DMS 273 treated with DMSO at 0.1 percent for 48 hours (cell line): ENCODE measurements around the gene EIF3B.
A peak's percentile ranks its signal among the peaks of the same experiment; 100 is the strongest.
"Not testable (repeated sequence)": the region's sequence is repeated elsewhere in the genome, so short reads cannot be mapped to it uniquely, and the experiment has no call there.

ENCODE experiments used
- DNase-seq: peaks from one replicate; lab custom pipeline; 2025; lab: John Stamatoyannopoulos, UW

EIF3B gene

DNA sequence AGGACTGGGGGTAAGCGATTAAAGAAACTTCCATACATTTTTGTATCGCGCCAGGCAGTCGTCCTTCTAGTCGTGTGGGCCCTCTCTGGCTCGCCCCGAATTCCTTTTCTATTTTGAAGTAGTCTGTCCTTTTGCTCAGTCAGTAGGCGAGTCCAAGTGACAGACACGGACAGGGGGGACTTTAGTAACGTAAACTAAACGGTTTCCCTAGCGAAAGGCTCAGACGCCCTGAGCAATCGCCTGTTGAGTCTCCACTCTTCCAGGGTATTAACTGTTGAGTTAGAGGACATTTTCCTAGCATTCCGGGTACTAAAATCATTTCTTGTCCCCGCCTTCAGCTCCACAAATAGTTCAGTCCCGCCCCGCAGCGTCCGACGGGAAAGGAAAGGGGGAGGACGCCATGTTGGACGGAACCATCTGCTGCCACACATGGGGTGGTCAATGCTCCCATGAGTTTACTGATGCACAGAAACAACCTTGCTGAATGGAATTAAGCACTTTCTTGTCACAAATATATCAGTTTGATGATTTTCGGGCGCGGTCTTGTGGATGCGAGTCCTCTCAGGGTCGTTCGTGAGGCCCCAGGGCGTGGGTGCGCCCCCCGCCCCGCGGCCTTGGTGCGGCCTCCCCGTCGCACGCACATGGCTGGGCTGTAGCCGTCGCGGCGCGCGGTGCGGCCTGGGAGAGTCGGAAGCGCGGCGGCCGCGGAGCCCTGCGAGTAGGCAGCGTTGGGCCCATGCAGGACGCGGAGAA is at the start of gene EIF3B:
EIF3B (plus strand) TSS at position 642 of the 753 bp plus-strand sequence; CDS start at position 737, 95 bp downstream.
- DNase-seq, result peak; percentile 93

DNA sequence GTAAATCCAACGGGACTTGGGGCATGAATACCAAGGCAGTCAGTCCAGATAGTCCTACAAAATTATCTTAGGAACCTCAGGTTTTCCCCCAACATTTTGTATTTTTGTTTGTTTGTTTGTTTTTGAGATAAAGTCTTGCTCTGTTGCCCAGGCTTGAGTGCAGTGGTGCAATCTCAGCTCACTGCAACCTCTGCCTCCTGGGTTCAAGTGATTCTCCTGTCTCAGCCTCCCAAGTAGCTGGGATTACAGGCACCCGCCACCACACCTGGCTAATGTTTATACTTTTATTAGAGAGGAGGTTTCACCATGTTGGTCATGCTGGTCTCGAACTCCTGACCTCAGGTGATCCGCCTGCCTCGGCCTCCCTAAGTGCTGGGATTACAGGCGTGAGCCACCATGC is 49.4 kb upstream of the EIF3B start:
- not testable (repeated sequence) for DNase-seq

DNA sequence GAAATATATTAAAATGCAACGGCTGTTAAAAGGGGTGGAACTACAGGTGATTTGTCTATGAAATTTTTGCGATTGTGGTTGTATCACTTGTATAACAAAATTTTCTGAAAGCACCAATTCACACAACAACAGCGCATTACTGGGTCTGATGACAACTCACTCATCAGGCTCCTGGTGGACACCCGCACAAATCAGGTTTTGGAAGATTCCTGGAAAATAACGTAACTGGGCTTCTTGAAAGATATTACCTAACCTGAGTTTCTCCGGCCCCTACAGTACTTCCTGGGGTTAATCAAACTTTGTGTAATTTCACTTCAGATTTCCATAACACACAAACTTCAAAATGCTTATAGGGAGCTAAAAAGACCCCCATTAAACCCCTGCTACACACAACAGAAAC is 47.9 kb upstream of the EIF3B start:
- no peak for DNase-seq

DNA sequence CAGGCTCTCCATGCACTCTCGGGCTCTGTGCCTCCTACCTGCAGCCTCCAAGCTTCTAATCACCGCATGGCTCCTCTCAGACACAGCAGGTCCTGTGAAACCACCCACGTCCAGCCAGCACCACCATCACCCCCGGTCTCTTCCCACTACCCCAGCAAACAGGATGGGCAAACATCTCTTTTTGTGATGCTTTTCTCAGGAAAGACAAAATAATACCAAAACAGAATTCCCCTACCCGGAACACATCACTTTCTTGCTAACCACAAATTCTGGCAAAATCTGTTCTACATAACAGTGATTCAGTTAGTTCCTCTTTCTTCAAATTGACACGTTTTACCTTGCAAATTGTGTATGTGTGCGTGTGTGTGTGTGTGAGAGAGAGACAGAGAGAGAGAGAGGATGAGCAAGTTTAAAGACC is 46.9 kb upstream of the EIF3B start:
- DNase-seq, result no peak

DNA sequence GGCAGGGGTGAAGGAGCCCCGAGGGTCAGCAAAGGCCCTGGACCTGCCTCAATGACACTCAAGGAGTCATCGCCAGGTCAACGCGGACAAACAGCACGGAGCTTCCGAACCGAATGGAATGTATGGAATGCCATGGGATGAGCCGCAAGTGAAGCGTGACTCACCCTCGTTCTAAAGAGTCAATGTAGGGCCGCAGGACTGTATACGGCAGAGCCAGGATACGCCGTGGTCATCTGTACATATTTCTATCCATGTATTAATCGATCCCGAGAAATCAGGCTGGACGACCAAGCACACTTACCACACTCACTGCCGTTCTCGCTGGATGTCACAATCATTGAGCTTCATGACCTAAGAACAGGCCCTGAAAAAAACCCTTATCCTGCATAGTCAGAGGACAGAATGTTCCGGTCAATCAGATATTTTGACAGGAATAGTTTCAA is 44.7 kb upstream of the EIF3B start:
- DNase-seq, result no peak

DNA sequence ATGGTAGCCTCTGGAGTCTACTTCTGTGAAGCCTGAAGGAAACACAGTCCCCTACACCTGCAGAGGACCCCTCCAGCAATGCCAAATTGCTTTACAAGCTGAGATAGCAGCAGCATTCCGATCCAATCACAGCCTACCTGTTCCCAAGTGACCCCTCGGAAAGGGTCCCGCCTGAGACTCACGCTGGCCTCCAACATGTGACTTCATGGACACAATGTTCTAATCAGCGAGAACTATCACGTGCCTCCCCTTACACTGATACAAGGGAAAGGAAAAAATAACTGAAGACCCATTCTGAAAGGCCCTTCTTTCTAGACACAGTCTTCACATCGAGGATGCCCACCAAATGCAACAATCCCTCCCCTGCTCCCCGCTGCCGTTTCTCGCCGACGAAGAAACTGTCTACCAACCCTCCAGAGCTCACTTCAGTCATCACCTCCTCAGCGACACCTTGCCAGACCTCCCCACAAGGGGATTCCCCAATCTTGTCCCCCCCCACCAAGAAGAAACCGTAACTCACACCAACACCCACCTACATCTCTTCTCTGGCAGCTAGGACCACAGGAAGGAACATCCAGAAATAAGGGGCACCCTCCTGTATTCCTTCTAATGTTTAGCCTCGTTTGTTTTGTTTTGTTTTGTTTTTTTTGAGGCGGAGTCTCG is 42.2 kb upstream of the EIF3B start:
- DNase-seq, result no peak

DNA sequence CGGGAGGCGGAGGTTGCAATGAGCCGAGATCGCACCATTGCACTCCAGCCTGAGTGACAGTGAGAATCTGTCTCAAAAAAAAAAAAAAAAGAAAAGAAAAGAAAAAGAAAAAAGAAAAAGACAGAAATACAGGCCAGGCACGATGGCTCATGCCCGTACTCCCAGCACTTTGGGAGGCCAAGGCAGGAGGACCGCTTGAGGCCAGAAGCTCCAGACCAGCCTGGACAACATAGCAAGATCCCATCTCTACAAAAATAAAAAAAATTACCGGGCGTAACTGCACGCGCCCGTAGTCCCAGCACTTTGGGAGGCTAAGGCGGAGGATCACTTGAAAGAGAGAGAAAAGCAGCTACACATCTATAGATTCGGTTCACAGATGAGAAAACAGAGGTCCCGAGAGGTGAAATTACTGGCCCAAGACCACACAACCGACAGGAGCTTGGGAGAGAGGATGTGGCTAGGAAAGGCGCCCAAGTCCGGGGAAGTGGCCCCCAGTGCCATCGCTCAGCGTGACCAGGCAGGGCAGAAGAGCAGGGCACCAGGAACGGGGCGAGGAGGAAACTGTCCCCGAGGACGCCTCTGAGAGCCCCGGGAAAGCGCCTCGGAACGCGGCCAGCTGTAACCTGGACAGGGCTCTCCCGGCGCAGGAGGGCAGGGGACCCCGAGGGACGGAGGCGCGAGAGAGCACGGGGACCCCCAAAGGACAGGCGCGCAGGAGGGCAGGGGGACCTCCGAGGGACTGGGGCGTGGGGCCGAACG is 41.0 kb upstream of the EIF3B start:
- no peak for DNase-seq

DNA sequence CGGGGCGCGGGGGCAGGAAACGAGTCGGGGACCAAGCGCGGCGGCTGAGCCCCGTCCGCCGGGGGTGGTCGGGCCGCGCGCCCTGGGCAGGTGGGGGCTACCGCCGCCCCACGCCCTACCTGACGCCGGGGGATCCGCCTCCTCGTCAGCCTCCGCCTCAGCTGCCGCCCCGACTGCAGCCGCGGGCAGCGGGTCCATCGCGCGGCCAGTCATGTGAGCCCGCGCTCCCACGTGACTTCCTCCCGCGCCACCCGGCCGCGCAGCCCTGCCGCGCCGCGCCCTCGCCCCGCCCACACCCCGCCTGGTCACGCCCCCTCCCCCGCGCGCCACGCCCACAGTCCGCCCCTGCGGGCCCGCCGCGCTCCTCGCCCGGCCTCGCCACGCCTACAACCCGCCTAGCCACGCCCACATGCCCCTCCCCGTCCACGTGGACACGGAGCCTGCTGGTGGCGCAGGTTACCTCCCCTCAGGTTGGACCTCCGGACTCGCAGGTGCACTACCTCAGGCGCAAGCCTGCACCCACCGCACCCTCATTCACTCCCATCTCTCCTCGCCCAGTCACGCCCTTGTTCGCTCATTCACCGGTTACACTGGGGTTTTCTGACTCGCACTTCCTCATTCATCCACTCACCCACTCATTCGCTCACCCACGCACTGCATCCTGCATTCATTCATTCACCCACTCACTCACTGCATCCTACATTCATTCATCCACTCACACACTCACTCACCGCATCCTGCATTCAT is 40.2 kb upstream of the EIF3B start, which contains the start of gene SNX8:
SNX8 (minus strand) TSS at position 233 of the 747 bp plus-strand sequence; CDS start at position 213, 20 bp downstream.
- DNase-seq, result peak; percentile 84

DNA sequence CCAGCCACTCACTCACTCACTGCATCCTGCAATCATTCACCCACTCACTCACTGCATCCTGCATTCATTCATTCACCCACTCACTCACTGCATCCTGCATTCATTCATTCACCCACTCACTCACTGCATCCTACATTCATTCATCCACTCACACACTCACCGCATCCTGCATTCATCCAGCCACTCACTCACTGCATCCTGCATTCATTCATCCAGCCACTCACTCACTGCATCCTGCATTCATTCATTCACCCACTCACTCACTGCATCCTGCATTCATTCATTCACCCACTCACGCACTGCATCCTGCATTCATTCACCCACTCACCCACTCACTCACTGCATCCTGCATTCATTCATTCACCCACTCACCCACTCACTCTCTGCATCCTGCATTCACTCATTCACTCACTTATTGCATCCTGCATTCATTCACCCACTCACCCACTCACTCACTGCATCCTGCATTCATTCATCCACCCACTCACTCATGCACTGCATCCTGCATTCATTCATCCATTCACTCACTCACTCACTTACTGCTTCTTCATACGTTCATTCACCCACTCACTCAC is 39.6 kb upstream of the EIF3B start:
- not testable (repeated sequence) for DNase-seq

DNA sequence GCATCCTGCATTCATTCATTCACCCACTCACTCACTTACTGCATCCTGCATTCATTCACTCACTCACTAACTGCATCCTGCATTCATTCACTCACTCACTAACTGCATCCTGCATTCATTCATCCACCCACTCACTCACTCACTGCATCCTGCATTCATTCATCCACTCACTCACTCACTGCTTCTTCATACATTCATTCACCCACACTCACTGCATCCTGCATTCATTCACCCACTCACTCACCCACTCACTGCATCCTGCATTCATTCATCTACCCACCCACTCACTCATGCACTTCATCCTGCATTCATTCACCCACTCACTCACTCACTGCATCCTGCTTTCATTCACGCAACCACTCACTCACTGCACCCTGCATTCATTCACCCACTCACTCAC is 38.8 kb upstream of the EIF3B start:
- DNase-seq, result no peak

DNA sequence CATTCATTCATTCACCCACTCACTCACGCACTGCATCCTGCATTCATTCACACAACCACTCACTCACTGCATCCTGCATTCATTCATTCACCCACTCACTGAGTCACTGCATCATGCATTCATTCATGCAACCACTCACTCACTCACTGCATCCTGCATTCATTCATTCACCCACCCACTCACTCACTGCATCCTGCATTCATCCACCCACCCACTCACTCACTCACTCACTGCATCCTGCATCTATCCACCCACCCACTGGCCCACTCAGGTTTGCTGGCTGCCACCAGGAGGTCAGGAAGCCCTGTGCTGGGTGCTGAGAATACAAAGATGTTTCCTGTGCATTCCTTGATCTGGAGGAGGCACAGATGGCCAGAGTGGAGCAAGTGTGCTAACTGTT is 38.0 kb upstream of the EIF3B start:
- no peak for DNase-seq

DNA sequence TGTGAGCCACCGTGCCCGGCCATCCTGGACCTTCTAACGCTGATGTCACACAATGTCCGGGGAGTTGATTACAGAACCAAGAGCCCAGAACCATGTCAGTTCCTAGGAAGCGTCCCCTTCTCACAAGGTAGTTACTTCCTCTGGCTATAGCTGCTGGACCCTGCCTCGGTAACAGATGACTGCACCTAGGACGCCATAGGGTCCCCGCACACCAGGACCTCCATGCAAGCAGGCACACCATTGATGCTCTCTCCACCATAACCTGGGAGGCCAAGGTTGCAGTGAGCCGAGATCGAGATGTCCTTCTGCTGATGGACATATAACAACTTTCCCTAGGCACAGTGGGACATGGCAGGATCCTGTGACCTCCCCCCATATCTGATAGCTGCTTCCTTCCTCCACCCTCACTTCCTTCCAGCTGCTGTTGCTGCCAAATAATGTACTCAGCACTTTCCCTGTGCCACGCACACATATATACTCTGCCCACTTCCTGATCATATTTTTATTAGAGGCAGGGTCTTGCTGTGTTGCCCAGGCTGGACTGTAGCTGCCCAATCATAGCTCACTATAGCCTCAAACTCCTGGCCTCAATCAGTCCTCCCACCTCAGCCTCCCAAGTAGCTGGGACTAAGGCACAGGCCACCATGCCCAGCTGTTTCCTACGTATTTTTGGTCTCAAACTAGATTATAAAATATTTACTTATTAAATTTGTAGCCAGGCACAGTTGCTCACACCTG is 36.9 kb upstream of the EIF3B start:
- DNase-seq, result no peak

DNA sequence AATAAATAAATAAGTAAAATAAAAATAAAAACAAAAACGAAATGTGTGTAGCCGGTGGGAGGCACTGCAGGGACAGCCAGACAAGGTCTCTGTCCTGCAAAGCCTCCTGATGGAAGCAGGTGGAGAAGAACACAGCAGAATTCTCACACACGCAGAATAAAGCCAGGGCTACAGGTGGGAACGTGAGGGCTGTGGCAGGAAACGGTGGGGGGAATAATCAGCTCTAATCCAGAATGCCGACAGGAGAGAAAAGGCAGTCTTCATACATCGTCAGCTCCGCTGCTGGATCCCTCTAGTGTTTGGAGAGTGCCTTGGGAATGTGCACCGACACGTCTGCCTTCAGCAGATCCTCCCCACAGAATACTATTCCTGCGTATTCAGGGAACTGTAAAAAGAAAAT is 33.6 kb upstream of the EIF3B start:
- no peak for DNase-seq

DNA sequence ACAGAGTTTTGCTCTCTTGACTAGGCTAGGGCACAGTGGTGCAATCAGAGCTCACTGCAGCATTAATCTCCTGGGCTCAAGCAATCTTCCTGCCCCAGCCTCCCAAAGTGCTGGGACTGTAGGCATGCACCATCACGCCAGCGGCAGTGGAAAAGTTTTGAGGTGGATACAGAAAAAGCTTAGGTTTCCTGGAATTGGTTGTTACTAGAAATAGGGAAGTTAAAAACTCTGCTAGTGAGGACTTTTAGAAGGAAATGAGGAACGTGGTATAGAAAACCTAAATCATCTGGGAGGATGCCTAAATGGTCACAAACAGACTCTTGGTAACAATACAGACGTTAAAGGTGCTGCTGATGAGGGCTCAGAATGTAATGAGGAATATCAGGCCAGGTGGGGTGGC is 29.5 kb upstream of the EIF3B start:
- no peak for DNase-seq

DNA sequence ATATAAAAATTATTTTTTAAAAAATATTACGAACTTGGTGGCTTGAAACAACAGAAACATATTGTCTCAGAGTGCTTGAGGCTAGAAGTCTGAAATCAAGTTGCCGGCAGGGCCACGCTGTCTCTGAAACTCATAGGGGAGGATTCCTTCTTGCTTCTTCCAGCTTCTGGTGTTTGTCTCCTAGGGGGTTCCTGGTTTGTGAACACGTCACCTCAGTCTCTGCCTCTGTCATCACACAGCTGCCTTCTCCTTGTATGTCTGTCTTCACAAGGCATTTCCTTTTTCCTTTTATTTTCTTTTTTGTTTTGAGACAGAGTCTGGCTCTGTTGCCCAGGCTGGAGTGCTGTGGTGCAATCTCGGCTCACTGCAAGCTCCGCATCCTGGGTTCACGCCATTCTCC is 27.7 kb upstream of the EIF3B start:
- no peak for DNase-seq

DNA sequence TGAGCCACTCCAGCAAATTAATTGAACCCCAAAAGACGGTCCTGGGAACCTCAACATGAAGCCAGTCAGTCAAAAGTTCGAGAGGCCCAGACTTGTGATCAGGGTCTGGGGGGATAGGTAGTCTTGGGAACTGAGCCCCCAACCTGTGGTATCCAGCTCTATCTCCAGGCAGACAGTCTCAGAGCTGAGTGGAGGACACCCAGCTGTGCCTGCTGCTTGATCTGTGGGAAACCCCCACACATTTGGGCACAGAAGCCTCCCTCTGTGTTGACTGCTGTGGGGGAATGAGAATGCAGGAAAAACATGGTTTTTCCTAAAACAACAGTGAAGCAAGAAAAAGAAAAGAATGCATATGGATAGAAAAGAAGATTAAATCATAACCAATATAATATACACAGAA is 24.1 kb upstream of the EIF3B start:
- DNase-seq, result no peak

DNA sequence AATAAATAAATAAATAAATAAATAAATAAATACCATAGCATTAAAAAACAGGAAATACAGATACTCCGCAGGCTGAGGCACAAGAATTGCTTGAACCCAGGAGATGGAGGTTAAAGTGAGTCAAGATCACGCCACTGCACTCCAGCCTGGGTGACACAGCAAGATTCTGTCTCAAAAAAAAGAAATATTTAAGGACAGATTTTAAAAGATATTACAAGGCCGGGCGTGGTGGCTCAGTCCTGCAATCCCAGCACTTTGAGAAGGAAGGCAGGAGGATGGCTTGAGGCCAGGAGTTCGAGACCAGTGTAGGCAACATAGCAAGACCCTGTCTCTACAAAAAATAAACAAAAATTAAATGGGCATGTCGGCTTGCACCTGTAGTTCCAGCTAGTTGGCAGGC is 22.9 kb upstream of the EIF3B start:
- DNase-seq, result no peak

DNA sequence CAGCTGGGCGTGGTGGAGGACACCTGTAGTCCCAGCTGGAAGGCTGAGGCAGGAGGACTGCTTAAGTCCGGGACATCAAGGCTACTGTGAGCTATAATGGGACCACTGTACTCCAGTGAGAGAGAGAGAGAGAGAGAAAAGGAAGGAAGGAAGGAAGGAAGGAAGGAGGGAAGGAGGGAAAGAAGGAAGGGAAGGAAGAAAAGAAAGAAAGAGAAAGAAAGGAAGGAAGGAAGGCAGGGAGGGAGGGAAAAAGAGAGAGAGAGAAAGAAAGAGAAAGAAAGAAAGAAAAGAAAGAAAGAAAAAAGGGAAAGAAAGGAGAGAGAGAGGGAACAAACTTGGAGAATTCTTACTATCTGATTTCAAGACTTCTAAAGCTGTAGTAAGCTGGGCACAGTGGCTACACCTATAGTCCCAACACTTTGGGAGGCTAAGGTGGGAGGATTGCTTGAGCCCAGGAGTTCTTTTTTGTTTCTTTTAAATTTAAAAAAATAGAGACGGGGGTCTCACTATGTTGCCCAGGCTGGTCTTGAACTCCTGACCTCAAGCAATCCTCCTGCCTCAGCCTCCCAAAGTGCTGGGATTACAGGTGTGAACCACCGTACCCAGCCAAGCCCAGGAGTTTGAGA is 21.9 kb upstream of the EIF3B start:
- DNase-seq, result not testable (repeated sequence)

DNA sequence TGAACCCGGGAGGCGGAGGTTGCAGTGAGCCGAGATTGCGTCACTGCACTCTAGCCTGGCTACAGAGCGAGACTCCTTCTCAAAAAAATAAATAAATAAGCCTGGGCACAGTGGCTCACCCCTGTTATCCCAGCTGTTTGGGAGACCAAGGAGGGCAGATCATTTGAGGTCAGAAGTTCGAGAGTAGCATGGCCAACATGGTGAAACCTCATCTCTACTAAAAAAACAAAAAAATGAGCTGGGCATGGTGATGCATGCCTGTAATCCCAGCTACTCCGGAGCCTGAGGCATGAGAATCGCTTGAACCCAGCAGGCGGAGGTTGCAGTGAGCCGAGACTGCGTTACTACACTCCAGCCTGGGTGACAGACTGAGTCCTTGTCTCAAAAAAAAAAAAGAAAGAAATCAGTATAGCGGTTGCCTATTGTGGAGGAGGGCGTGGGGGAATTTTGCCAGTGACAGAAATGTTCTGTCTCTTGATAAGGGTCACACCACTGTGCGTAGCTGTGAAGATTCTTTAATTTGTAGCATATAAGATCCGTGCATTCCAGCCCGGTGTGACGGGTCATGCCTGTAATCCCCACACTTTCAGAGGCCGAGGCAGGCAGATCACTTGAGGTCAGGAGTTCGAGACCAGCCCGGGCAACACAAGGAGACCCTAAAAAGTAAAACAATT is 17.9 kb upstream of the EIF3B start:
- DNase-seq, result no peak
